C4-2B (cell line): ENCODE measurements around the gene DNAJC10.
"Not testable (repeated sequence)": the region's sequence is repeated elsewhere in the genome, so short reads cannot be mapped to it uniquely, and the experiment has no call there.

Source experiments
- H3K27ac ChIP-seq: fragments of 450-650 bp; 2 replicates; pipeline ENCODE4 v1.5.1; 2017
- ZFX ChIP-seq: fragments of 450-650 bp; IDR thresholded peaks from 2 replicates; pipeline ENCODE4 v1.6.1; 2017
- TF ChIP-seq, protein P1 (sequence below): fragments of 450-650 bp; conservative IDR thresholded peaks from 2 replicates; pipeline ENCODE4 v1.5.1; 2017; ENCODE audit warnings: mild to moderate bottlenecking

Gene DNAJC10

DNA sequence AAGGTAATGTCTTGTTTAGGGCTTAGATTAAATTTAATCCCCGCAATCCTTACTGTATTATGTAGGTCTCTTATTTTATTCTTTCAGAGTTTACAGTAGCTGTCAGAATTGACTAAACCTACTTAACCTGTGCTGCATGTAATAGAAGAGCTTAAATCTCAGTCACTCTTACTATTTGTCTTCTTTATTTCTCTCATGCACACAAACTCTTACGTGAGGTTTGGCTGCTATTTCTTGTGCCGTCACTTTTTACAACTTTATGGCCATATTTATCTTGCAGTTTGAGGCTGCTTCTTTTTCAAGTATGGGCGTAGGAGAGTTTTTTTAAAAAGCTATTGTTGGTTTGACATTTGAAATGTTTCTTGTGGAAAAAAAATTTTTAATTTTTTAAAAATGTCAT, 12.0 kb downstream of the DNAJC10 start:
- H3K27ac ChIP-seq, result no peak overlapping the region
- TF ChIP-seq, protein P1, sequence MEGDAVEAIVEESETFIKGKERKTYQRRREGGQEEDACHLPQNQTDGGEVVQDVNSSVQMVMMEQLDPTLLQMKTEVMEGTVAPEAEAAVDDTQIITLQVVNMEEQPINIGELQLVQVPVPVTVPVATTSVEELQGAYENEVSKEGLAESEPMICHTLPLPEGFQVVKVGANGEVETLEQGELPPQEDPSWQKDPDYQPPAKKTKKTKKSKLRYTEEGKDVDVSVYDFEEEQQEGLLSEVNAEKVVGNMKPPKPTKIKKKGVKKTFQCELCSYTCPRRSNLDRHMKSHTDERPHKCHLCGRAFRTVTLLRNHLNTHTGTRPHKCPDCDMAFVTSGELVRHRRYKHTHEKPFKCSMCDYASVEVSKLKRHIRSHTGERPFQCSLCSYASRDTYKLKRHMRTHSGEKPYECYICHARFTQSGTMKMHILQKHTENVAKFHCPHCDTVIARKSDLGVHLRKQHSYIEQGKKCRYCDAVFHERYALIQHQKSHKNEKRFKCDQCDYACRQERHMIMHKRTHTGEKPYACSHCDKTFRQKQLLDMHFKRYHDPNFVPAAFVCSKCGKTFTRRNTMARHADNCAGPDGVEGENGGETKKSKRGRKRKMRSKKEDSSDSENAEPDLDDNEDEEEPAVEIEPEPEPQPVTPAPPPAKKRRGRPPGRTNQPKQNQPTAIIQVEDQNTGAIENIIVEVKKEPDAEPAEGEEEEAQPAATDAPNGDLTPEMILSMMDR, result no peak
- no peak for TF ChIP-seq ZFX

DNA sequence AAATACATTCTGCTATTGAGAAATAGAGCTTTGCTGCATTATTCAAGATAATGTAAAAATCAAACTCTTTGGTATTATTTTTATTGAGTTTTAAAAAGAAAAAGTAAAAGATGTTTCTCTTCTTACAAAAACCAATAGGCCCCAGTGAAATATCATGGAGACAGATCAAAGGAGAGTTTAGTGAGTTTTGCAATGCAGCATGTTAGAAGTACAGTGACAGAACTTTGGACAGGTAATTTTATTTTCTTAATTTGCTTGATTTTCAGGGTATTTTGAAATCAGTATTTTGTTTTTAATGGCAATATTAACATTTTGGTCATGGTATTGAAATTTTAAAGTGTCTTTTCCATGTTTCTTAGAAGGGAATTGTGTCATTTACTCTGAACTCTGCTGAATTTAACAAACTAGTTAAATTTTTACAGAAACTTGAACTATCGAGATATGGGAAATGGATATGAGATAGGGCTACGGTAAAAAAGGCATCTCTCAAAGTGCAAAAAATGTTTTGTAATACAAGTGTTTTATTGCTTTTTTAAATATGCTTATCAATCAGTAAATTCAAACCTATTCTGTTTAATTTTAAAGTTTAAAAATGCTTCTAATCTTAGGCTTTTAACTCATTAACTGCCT, 13.8 kb downstream of the DNAJC10 start:
- TF ChIP-seq ZFX, result no peak
- TF ChIP-seq, protein P1, result no peak

DNA sequence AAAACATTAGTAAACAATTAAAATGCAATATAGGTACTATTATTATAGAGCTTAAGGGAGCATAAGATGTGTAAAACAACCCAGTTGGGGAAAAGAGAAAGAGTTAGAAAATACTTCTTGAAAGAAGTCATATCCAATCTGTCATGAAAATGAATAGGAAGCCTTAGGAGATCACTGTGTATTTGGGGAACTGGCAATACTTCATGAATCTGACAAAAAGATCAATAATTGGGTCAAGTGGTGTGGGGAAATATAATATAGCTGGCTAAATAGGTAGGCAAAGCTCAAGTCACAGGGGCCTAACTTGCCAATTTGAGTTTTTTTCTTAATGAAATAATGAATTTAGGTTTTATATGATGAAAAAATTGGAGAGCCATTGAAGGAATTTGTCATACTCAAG, 14.4 kb downstream of the DNAJC10 start:
- TF ChIP-seq, protein P1, result no peak
- TF ChIP-seq ZFX, result no peak
- H3K27ac ChIP-seq, result no peak overlapping the region

More for the DNA sequence above, 13.8 kb downstream of the DNAJC10 start:
- no peak overlapping the region for H3K27ac ChIP-seq

DNA sequence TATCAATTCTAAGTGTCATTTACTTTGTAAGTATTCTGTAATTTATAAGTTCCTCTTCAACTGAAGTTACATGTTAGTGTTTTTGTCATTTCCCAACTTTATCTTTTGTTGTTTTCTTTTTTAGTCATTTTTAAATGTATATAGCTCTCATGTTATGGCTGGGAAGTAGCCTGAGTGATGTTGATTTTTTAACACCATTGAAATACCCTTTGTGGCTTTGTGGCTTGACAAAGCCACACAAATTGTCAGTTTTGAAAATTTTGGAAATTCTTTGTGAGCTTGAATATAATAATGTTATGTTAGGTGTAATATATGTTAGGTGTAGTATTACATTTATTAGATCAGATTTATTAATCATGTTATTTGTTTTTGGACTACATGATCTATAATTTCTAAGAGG, 16.7 kb downstream of the DNAJC10 start:
- no peak for TF ChIP-seq ZFX
- TF ChIP-seq, protein P1, result no peak
- no peak overlapping the region for H3K27ac ChIP-seq

DNA sequence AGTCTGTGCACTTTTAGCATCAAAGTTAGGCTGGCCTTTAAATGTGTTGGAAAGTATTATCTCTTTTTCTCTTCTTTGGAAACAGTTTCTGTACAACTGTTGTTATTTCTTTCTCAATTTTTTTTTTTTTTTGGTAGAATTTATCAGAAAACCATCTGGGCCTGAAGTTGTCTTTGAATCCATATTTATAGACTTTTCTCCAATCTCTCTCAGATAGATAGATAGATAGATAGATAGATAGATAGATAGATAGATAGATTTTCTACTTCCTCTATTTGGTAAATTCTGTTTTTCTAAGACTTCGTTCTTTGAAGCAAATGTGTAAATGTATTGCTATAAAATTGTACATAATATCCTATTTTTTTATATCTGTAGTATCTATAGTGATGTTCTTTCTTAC, 17.5 kb downstream of the DNAJC10 start:
- no peak overlapping the region for H3K27ac ChIP-seq
- TF ChIP-seq, protein P1, result no peak
- TF ChIP-seq ZFX, result no peak

DNA sequence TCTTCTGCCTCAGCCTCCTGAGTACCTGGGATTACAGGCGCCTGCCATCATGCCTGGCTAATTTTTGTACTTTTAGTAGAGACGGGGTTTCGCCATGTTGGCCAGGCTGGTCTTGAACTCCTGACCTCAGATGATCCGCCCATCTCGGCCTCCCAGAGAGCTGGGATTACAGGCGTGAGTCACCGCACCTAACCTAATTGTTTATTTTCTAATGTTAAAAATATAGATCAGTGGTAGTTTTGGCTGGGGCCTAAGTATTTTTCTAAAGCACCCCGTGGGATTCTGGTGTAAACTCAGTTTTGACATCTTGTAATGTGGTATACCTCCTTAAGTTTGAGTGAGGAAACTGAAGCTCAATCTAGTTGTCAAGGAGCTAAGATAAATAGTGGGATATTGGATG, 20.8 kb downstream of the DNAJC10 start:
- not testable (repeated sequence) for H3K27ac ChIP-seq

DNA sequence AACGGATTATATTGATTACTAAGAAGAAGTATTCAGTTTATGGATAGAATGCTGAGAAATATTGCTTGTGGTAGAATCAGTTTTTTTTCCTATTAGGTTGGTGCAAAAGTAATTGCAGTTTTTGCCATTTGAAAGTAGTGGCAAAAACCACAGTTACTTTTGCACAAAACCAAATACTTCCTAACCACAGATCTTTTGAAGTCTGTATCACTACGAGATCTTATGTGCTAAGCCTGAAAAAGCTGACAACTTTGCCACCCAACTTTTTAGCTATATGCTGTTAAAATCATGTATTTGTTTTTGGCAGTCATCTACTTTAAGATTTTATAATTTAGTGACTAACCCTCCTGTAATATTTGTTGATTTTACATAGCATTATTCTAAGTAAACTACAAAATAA, 24.6 kb downstream of the DNAJC10 start:
- H3K27ac ChIP-seq, result no peak overlapping the region
- TF ChIP-seq, protein P1, result no peak
- TF ChIP-seq ZFX, result no peak

DNA sequence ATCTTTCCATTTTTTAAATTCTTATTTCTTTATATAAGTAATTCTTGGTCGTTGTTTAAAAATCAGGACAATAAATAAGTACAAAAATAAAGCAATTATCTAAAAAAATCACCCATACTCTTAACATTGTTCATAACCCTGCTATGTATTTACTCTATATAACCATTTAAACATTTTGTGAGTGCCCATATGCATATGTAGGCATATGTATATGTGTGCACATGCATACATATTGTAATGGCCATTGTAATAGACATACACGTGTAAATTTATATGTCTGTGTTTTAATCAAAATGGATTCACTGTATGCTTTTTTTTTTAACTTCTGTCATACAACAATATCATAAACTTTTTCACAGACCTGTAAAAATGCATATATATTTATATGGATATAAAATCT, 25.6 kb downstream of the DNAJC10 start:
- TF ChIP-seq, protein P1, result no peak
- no peak for TF ChIP-seq ZFX
- no peak overlapping the region for H3K27ac ChIP-seq
